Measurements from ENCODE around the gene ACBD4.
"Not testable (repeated sequence)": the region's sequence is repeated elsewhere in the genome, so short reads cannot be mapped to it uniquely, and the experiment has no call there.

The ACBD4 gene

DNA sequence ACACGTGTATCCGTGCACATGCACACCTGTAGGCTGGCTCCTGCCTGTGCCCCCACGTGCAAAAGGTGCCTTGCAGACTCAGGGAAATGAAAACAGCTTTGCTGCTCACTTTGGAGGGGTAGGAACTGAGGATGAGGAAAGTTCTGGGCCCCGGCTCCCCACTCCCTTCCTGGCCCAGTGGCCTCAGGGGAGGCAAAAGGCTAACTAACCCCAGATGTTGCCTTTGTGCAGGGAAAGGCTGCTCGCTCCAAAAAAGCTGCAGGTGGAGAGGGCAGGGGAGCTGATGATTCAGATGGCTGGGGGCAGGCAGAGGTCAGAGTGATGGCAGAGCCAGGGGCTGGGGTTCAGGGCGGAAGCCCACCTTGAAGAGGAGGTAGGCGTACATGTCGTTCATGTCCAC, 15.5 kb upstream of the ACBD4 start:
- DNase-seq (ENCODE audit: low spot score), result no peak

DNA sequence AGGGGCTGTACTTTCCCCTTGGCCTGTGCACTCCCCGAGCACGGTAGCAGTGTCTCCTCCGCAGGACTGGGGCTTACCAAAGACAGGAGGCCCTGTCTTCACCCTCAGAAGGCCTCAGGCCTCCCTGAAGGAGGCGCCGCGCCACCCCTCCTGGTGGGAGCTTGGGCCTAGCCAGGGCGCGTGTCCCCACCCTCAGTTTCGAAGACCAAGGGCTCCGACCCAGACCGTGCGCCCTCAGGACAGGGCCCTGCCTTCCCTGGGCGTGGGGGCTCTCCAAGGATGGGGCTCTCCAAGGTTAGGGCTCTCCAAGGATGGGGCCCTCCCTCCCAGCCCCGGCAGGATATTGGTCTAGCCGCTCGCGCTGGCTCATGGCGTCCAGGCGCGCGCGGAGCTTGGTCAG, 14.9 kb upstream of the ACBD4 start:
- no peak for DNase-seq (ENCODE audit: low spot score)

GRCh38 chr17:45121055-45121454, 14.4 kb upstream of the ACBD4 start:
- DNase-seq (ENCODE audit: low spot score), result no peak

DNA sequence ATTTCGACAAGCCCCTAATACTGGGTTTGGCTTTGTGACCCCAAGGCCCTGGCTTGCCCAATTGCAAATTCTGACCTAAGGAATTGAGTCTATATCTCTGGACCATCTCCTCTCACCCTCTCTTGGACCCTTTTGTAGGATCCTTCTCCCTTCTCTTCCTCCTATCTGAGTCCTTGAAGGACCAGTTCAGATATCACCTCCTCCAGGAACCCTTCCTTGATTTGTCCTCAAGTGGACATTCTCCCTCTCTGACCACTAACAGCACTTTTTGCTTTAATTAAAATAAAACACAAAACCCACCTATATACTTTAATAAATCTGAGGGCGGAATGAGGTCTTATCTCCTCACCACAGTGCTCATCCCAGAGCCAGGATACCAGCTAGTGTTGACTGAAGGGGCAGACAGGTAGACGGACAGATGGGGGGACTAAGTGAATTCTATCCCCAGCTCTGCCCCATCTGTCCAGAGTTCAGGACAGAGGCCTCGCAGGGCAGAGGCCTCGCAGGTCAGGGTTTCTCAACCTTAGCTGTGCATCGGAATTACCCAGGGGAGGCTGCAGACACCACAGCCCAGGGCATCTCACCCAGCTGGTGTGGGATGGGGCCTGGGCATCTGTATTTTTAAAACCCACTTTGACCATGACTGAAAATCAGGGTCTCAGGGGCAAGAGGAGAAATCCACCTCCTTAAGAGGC, 12.3 kb upstream of the ACBD4 start:
- no peak for DNase-seq (ENCODE audit: low spot score)

- DNase-seq (ENCODE audit: low spot score), result peak; percentile 40
Observed at GRCh38 chr17:45123930-45124796, 11.3 kb upstream of the ACBD4 start.

DNA sequence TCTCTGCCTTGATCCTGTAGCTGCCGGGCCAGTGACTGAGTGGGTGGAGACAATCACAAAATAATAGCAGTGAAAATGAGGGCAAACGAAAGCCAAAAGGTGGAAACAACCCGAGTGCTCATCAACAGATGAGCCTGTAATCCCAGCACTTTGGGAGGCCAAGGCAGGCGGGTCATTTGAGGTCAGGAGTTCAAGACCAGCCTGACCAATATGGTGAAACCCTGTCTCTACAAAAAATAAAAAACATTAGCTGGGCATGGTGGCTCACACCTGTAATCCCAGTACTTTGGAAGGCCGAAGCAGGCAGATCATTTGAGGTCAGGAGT, 10.7 kb upstream of the ACBD4 start:
- not testable (repeated sequence) for DNase-seq (ENCODE audit: low spot score)

GRCh38 chr17:45125509-45125908, 10.0 kb upstream of the ACBD4 start:
- no peak for DNase-seq (ENCODE audit: low spot score)

DNA sequence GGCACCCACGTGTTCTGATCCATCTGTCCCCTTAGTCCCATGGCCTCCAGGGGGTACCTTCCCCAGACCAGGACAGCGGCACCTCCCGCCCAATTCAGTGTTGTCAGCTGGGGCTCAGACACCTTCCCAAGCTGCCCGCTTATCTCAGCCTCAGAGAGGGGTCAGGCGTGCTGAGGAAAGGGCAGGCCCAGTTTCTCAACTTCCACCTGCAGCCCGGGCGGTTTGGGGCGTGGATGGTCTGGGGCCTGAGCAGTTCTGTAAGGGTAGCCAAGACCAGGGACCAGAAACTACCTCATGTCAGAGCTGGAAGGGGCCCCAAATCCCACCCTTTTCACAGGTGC, 8.3 kb upstream of the ACBD4 start:
- no peak for DNase-seq (ENCODE audit: low spot score)

GRCh38 chr17:45127548-45128300, 7.8 kb upstream of the ACBD4 start:
- DNase-seq (ENCODE audit: low spot score), result no peak

- no peak for DNase-seq (ENCODE audit: low spot score)
Observed at GRCh38 chr17:45128331-45128730, 7.2 kb upstream of the ACBD4 start.

DNA sequence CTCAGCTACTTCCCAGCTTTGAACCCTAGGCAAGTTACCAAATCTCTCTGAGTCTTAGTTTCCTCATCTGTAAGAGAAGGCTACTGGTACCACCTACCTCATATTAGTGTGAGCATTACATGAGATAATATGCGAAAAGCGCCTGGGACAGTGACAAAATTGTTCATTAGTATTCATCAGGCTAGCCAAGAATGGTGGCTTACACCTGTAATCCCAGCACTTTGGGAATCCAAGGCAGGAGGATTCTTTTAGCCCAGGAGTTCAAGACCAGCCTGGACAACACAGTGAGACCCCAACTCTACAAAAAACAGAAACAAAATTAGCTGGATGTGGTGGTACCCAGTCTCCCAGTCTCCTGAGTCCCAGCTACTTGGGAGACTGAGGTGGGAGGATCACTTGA, 6.5 kb upstream of the ACBD4 start:
- no peak for DNase-seq (ENCODE audit: low spot score)

DNA sequence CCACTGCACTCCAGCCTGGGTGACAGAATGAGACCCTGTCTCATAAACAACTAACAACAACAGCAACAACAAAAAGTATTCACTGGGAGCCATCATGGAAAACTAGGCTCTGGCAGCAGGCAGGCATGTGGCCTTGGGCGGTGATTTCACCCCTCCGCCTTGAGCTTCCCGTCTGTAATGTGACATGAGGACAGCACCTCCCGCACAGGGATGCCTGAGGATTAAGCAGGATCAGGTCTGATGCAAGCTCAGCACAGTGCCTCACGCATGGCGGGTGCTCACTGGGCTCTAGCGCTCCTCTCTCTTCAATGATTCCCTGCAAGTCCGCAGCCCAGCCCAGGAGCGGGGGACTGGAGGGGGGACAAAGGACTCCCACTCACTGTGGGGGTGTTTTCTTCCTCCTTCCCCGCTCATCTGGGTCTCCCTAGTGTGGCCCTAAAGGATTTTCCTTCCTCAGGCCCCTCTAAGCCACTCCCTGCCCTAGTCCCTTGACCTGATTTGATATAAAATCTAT, 6.0 kb upstream of the ACBD4 start:
- DNase-seq (ENCODE audit: low spot score), result no peak

DNA sequence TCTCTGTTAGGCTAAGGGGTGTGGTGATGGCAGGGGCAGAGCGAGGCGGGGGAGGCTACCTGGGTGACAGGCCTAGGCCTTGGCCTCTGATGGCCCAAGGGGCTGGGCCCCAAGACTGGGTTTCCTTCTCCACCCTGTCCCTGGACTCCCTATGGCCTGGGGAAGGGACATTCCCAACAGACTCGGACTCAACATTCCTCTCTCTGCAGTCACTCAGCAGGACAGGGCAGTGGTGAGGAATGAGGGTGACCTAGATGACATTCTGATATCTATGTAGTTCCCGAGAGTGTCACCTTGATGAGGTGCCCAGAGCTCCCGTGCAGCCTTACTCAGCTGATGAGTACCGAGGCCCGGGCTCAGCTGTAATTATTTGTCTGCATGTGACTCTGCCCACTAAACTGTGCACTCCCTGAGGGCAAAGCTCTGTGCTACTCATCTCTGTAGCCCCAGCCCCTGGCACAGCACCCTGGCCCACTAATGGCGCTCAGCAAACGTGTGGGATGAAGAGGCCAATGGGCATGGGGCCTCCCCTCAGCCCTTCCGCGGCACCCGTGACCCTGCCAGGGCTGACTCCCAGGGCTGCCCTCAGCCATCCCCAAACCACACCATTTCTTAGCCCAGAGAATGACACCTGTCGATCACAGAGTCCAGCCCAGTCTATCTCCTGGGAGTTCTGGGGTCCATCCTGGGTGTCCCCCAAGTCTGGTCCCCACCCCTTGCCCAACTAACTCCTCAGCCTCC, 5.4 kb upstream of the ACBD4 start:
- no peak for DNase-seq (ENCODE audit: low spot score)

- DNase-seq (ENCODE audit: low spot score), result no peak
Observed at GRCh38 chr17:45130681-45131615, 4.5 kb upstream of the ACBD4 start.

GRCh38 chr17:45131616-45132319, 3.7 kb upstream of the ACBD4 start:
- DNase-seq (ENCODE audit: low spot score), result peak; percentile 24

DNA sequence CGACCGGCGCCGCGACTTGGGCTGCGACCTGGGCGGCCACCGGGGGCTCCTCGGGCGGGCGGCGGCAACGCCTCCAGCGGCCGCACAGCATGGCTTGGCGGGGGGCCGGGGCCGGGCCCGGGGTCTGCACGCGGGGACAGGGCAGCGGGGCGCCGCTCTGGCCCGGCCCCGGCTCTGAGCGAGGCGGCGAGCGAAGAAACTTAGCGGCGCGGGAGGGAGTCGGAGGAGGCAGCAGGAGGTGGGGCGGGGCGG, 3.2 kb upstream of the ACBD4 start, which contains the start of gene PLCD3:
PLCD3 (minus strand) TSS at position 196 of the 252 bp plus-strand sequence; CDS start at position 91, 105 bp downstream.
- DNase-seq (ENCODE audit: low spot score), result no peak

- peak; percentile 76 for DNase-seq (ENCODE audit: low spot score)
Observed at GRCh38 chr17:45132572-45133463, 2.7 kb upstream of the ACBD4 start.

DNA sequence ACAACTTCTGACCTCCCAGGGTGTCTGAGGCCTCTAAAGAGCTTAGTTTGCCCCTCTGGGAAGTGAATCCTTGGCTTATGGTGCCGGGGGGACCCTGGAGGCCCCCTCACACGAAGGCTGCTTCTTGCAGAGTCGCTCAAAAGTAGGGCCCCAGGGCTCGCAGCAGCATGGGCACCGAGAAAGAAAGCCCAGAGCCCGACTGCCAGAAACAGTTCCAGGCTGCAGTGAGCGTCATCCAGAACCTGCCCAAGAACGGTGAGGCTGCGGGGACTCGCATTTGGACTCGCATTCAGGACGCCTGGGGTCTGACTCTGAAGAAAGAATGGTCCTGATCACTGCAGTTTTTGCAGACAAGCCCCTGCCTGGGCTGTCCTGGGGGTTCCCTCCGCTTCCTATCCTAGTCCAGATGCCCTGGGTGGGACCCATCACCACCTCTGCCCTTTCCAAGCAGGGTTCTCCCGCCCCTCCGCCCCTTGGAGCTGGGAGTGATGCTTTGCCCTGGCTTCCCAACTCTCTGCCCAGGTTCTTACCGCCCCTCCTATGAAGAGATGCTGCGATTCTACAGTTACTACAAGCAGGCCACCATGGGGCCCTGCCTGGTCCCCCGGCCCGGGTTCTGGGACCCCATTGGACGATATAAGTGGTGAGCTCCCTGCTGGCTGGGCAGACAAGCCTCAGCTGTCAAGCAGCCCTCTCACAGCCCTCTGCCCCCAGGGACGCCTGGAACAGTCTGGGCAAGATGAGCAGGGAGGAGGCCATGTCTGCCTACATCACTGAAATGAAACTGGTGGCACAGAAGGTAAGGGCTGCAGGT, 698 bp downstream of the ACBD4 start:
- no peak for DNase-seq (ENCODE audit: low spot score)

Measured in CD4-positive, alpha-beta T cell treated with Interleukin-6 at 100 ng/mL for 8 hours (primary cell).